OCI-LY1 (cell line): ENCODE data around the gene C1QTNF9.

Experiments
- H2AFZ ChIP-seq: fragments of 200-600 bp; sonication (generic), shearing (Covaris generic); 2 replicates; pipeline ENCODE4 v1.6.0; 2014; ENCODE audit warnings: antibody characterized with exemption, mild to moderate bottlenecking, low read length
- H3F3A ChIP-seq: fragments of 200-600 bp; sonication (generic), shearing (Covaris generic); 2 replicates; pipeline ENCODE4 v1.6.0; 2014; ENCODE audit warnings: mild to moderate bottlenecking, antibody characterized with exemption, low read length, moderate library complexity; ENCODE audit not compliant: insufficient read depth
- H3K27ac ChIP-seq: fragments of 200-600 bp; sonication (generic); 2 replicates; pipeline ENCODE4 v1.5.1; 2014; ENCODE audit warnings: low read length, mixed run types, mild to moderate bottlenecking, low read depth; ENCODE audit not compliant: poor library complexity, severe bottlenecking
- H3K27me3 ChIP-seq: fragments of 200-600 bp; sonication (generic); 2 replicates; pipeline ENCODE4 v1.6.0; 2014; ENCODE audit warnings: antibody characterized with exemption, mild to moderate bottlenecking, low read length, moderate library complexity; ENCODE audit not compliant: insufficient read depth
- H3K36me3 ChIP-seq: fragments of 200-600 bp; sonication (generic); 2 replicates; pipeline ENCODE4 v1.6.1; 2014; ENCODE audit warnings: mild to moderate bottlenecking, antibody characterized with exemption, low read length, moderate library complexity, mixed read lengths; ENCODE audit not compliant: insufficient read depth
- H3K4me1 ChIP-seq: fragments of 200-600 bp; sonication (generic); 2 replicates; pipeline ENCODE4 v1.5.1; 2014; ENCODE audit warnings: mild to moderate bottlenecking, low read length, moderate library complexity; ENCODE audit not compliant: insufficient read depth, severe bottlenecking
- H3K4me2 ChIP-seq: fragments of 200-600 bp; sonication (generic), shearing (Covaris generic); 2 replicates; pipeline ENCODE4 v1.6.1; 2014; ENCODE audit warnings: low read length
- H3K4me3 ChIP-seq: fragments of 200-600 bp; sonication (generic); 2 replicates; pipeline ENCODE4 v1.5.1; 2014; ENCODE audit warnings: low read length, low read depth, mild to moderate bottlenecking, mixed read lengths; ENCODE audit not compliant: poor library complexity, severe bottlenecking
- H3K79me2 ChIP-seq: fragments of 200-600 bp; shearing (Covaris generic); 2 replicates; pipeline ENCODE4 v1.6.1; 2016; ENCODE audit warnings: mixed run types, low read length, mixed read lengths; ENCODE audit not compliant: insufficient read depth
- H3K9ac ChIP-seq: fragments of 200-600 bp; sonication (generic), shearing (Covaris generic); 2 replicates; pipeline ENCODE4 v1.6.1; 2014; ENCODE audit warnings: mild to moderate bottlenecking, low read length, mixed read lengths
- H3K9me2 ChIP-seq: fragments of 200-600 bp; sonication (generic), shearing (Covaris generic); 2 replicates; pipeline ENCODE4 v1.6.1; 2014; ENCODE audit warnings: low read depth, mild to moderate bottlenecking, low read length, mixed read lengths
- H3K9me3 ChIP-seq: fragments of 200-600 bp; shearing (Covaris generic); 2 replicates; pipeline ENCODE4 v1.6.1; 2014; ENCODE audit warnings: low read length, mixed read lengths
- H4K20me1 ChIP-seq: fragments of 200-600 bp; sonication (generic), shearing (Covaris generic); 2 replicates; pipeline ENCODE4 v1.6.0; 2016; ENCODE audit warnings: mild to moderate bottlenecking, low read length; ENCODE audit not compliant: insufficient read depth
- CTCF ChIP-seq: fragments of 200-600 bp; sonication (generic), shearing (Covaris generic); IDR thresholded peaks from 2 replicates; pipeline ENCODE4 v1.5.1; 2017; ENCODE audit warnings: mild to moderate bottlenecking, antibody characterized with exemption, low read length, moderate library complexity, mixed read lengths
- EZH2 ChIP-seq: fragments of 200-600 bp; sonication (generic), shearing (Covaris generic); IDR thresholded peaks from 2 replicates; pipeline ENCODE4 v1.8.0; 2017; ENCODE audit warnings: borderline replicate concordance, mixed run types, mild to moderate bottlenecking, antibody characterized with exemption, low read length, moderate library complexity, mixed read lengths

The C1QTNF9 gene

GRCh38 chr13:24361113-24361512 lies 51.7 kb downstream of the C1QTNF9 start:
- H2AFZ ChIP-seq, result no peak overlapping the region
- no peaks in the 10 kb centered on the region for H3F3A ChIP-seq
- no peak for TF ChIP-seq CTCF
- no peak for TF ChIP-seq EZH2
- no peak overlapping the region for H3K4me3 ChIP-seq
- no peak overlapping the region for H3K4me2 ChIP-seq
- H4K20me1 ChIP-seq, result no peaks in the 10 kb centered on the region
- no peaks in the 10 kb centered on the region for H3K79me2 ChIP-seq
- H3K4me1 ChIP-seq, result no peaks in the 10 kb centered on the region
- H3K27ac ChIP-seq, result no peak overlapping the region
- no peaks in the 10 kb centered on the region for H3K27me3 ChIP-seq
- H3K9me3 ChIP-seq, result no peaks in the 10 kb centered on the region
- no peaks in the 10 kb centered on the region for H3K9me2 ChIP-seq
- H3K36me3 ChIP-seq, result no peaks in the 10 kb centered on the region
- H3K9ac ChIP-seq, result no peak overlapping the region

- no peaks in the 10 kb centered on the region for H3K36me3 ChIP-seq
- H3K4me1 ChIP-seq, result no peaks in the 10 kb centered on the region
- no peak overlapping the region for H2AFZ ChIP-seq
- H3K27ac ChIP-seq, result no peak overlapping the region
- no peaks in the 10 kb centered on the region for H3K27me3 ChIP-seq
- H3K4me2 ChIP-seq, result no peak overlapping the region
- TF ChIP-seq CTCF, result no peak
- TF ChIP-seq EZH2, result no peak
- no peak overlapping the region for H3K4me3 ChIP-seq
- no peaks in the 10 kb centered on the region for H3K9me2 ChIP-seq
- H4K20me1 ChIP-seq, result no peaks in the 10 kb centered on the region
- no peaks in the 10 kb centered on the region for H3F3A ChIP-seq
- H3K79me2 ChIP-seq, result no peaks in the 10 kb centered on the region
- no peaks in the 10 kb centered on the region for H3K9me3 ChIP-seq
- H3K9ac ChIP-seq, result no peak overlapping the region
These were observed 52.5 kb downstream of the C1QTNF9 start for GRCh38 chr13:24361852-24362366.

GRCh38 chr13:24362435-24362952 lies 53.1 kb downstream of the C1QTNF9 start:
- Histone ChIP-seq H3K9me3 (no peaks in the 10 kb centered on the region), H3K79me2 (no peaks in the 10 kb centered on the region), H3F3A (no peaks in the 10 kb centered on the region), H4K20me1 (no peaks in the 10 kb centered on the region), H3K27me3 (no peaks in the 10 kb centered on the region), H2AFZ (no peak overlapping the region), H3K4me3 (no peak overlapping the region), H3K9me2 (no peaks in the 10 kb centered on the region), H3K9ac (no peak overlapping the region), H3K4me1 (no peaks in the 10 kb centered on the region), H3K27ac (no peak overlapping the region), H3K4me2 (no peak overlapping the region), H3K36me3 (no peaks in the 10 kb centered on the region)
- TF ChIP-seq EZH2 (no peak), CTCF (no peak)
